Keratinocyte (primary cell): Measurements from ENCODE around the gene DIO1. TPM values are rescaled to one million over a fixed set of nuclear protein-coding genes. Genes with fewer than 3 reads are reported as not detected.

ENCODE experiments used
- DNase-seq: peaks from one replicate; pipeline ENCODE4 v3.0.0-alpha.2; 2011; ENCODE audit warnings: low read depth, missing footprints, low spot score
- FAIRE-seq: peaks from 2 replicates; lab custom pipeline; 2011; peaks lifted over from hg19 to GRCh38; lab: Jason Lieb, UNC
- H2AFZ ChIP-seq: 2 replicates; pipeline ENCODE4 v1.6.0; 2012; ENCODE audit warnings: low read length, control low read depth, inconsistent platforms; ENCODE audit not compliant: control insufficient read depth
- H3K27ac ChIP-seq: 2 replicates; pipeline ENCODE4 v1.5.1; 2011; ENCODE audit warnings: low read length; ENCODE audit not compliant: control insufficient read depth, insufficient read depth
- H3K27me3 ChIP-seq: 3 replicates; pipeline ENCODE4 v1.6.0; 2011; ENCODE audit warnings: low read length; ENCODE audit not compliant: control insufficient read depth, insufficient read depth; ENCODE audit errors: extremely low read depth
- H3K36me3 ChIP-seq, 2 experiments: 2 replicates in 1 of 2; 3 replicates in 1 of 2; pipeline ENCODE4 v1.5.1; 2011; ENCODE audit warnings: low read length in 2 of 2, mild to moderate bottlenecking in 1 of 2; ENCODE audit not compliant: control insufficient read depth in 2 of 2, insufficient read depth in 2 of 2; ENCODE audit errors: extremely low read depth in 1 of 2
- H3K4me1 ChIP-seq: 3 replicates; pipeline ENCODE4 v1.5.1; 2011; ENCODE audit warnings: low read length; ENCODE audit not compliant: control insufficient read depth, insufficient read depth; ENCODE audit errors: extremely low read depth
- H3K4me2 ChIP-seq: 3 replicates; pipeline ENCODE4 v1.6.0; 2011; ENCODE audit warnings: low read depth, low read length; ENCODE audit not compliant: control insufficient read depth, insufficient read depth; ENCODE audit errors: extremely low read depth
- H3K4me3 ChIP-seq, 3 experiments: fragments of 200-600 bp in 1 of 3; sonication (generic) in 1 of 3; 2 replicates in 2 of 3; 3 replicates in 1 of 3; pipeline ENCODE4 v1.5.1; 2011 to 2016; ENCODE audit warnings: low read length in 3 of 3, mild to moderate bottlenecking in 3 of 3, control low read depth in 2 of 3, inconsistent platforms in 1 of 3, low read depth in 1 of 3, mixed read lengths in 1 of 3, mixed run types in 1 of 3, moderate library complexity in 1 of 3; ENCODE audit not compliant: control insufficient read depth in 2 of 3, insufficient read depth in 2 of 3; ENCODE audit errors: extremely low read depth in 1 of 3
- H3K79me2 ChIP-seq: 2 replicates; pipeline ENCODE4 v1.6.0; 2012; ENCODE audit warnings: low read length; ENCODE audit not compliant: control insufficient read depth, insufficient read depth
- H3K9ac ChIP-seq: 3 replicates; pipeline ENCODE4 v1.6.0; 2011; ENCODE audit warnings: low read length; ENCODE audit not compliant: control insufficient read depth, insufficient read depth; ENCODE audit errors: extremely low read depth
- H3K9me1 ChIP-seq: 3 replicates; pipeline ENCODE4 v1.6.0; 2011; ENCODE audit warnings: low read length; ENCODE audit not compliant: control insufficient read depth, insufficient read depth; ENCODE audit errors: extremely low read depth
- H3K9me3 ChIP-seq: 2 replicates; pipeline ENCODE4 v1.5.1; 2012; ENCODE audit warnings: low read depth, low read length; ENCODE audit not compliant: control insufficient read depth
- H4K20me1 ChIP-seq: 3 replicates; pipeline ENCODE4 v1.6.0; 2011; ENCODE audit warnings: low read length; ENCODE audit not compliant: control insufficient read depth, insufficient read depth; ENCODE audit errors: extremely low read depth
- EZH2 ChIP-seq: IDR thresholded peaks from one replicate; pipeline ENCODE4 v1.6.1; 2012; ENCODE audit warnings: inconsistent platforms, mild to moderate bottlenecking, low read length, moderate library complexity
- dilution Hi-C: fragments of 300-500 bp; cut with MboI; formaldehyde crosslinking; loops from one replicate; pipeline ENCODE4 v1.7.0; 2020; ENCODE audit warnings: low sequenced_read_pairs; ENCODE audit not compliant: extremely low pct_ligation_motif_present
- polyA plus RNA-seq, 5 experiments: library from polyadenylated mRNA; depleted of rRNA in 3 of 5; stranded (reverse) in 3 of 5; stranded (forward) in 1 of 5; unstranded in 1 of 5; fragments of >200 nt; gene quantifications; 1 replicate in 1 of 5; 2 replicates in 3 of 5; 3 replicates in 1 of 5; pipeline versions ENCODE4 v1.2.1 to v1.2.3, GENCODE V29; 2011 to 2012; ENCODE audit warnings: missing spikeins in 2 of 5, low read depth in 1 of 5, low replicate concordance in 1 of 5
- TF ChIP-seq, protein P1 (sequence below), 3 experiments: IDR thresholded peaks in 1 of 3; conservative IDR thresholded peaks in 1 of 3; optimal IDR thresholded peaks in 1 of 3; 2 replicates in 2 of 3; 3 replicates in 1 of 3; pipeline versions ENCODE3 to v1.5.1; 2011; ENCODE audit warnings: low read length in 3 of 3, mild to moderate bottlenecking in 3 of 3, moderate library complexity in 2 of 3, control low read depth in 1 of 3, inconsistent platforms in 1 of 3; ENCODE audit not compliant: insufficient read depth in 2 of 3; ENCODE audit errors: extremely low read depth in 1 of 3

The DIO1 gene
- polyA plus RNA-seq, 1 donor (not counting 4 experiments of a cell fraction or from before 2014, with no cell fraction given) = not detected

DNA sequence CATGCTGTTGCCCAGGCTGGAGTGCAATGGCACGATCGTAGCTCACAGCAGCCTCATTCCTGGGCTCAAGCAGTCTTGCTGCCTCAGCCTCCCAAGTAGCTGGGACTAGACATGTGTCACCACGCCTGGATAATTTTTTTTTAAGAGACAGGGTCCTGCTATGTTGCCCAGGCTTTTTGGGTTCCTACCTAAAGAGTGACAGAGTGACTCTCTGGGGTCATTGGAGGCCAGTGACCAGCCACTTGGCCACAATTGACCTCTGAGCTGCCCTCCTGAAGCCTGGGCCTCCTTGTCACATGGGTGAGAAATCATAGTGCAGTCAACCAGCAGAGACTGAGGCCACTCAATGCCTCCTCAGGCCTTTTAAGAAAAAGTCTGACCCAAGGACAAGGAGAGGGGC lies 5.7 kb downstream of the DIO1 start:
- Histone ChIP-seq H3K9me1 (no peaks in the 10 kb centered on the region), H3K36me3 (no peaks in the 10 kb centered on the region), H3K9ac (no peak overlapping the region), H3K27me3 (no peaks in the 10 kb centered on the region), H3K27ac (no peak overlapping the region), H3K4me2 (no peak overlapping the region), H4K20me1 (no peaks in the 10 kb centered on the region), H3K9me3 (no peaks in the 10 kb centered on the region), H3K4me1 (peaks cover 12% of the 10 kb centered on the region), H3K4me3 (no peak overlapping the region), H2AFZ (no peak overlapping the region), H3K79me2 (no peaks in the 10 kb centered on the region)
- DNase-seq = no peak
- no peak for FAIRE-seq
- dilution Hi-C loops = no loop called here
- TF ChIP-seq, protein P1, sequence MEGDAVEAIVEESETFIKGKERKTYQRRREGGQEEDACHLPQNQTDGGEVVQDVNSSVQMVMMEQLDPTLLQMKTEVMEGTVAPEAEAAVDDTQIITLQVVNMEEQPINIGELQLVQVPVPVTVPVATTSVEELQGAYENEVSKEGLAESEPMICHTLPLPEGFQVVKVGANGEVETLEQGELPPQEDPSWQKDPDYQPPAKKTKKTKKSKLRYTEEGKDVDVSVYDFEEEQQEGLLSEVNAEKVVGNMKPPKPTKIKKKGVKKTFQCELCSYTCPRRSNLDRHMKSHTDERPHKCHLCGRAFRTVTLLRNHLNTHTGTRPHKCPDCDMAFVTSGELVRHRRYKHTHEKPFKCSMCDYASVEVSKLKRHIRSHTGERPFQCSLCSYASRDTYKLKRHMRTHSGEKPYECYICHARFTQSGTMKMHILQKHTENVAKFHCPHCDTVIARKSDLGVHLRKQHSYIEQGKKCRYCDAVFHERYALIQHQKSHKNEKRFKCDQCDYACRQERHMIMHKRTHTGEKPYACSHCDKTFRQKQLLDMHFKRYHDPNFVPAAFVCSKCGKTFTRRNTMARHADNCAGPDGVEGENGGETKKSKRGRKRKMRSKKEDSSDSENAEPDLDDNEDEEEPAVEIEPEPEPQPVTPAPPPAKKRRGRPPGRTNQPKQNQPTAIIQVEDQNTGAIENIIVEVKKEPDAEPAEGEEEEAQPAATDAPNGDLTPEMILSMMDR (optimal IDR thresholded peaks at IDR 0.05 in 1 of 3, IDR thresholded peaks at IDR 0.05 in 1 of 3, conservative IDR thresholded peaks at IDR 0.05 in 1 of 3; ENCODE audit: extremely low read depth in 1 of 3, insufficient read depth in 2 of 3, low read length in 3 of 3) = no peak
- TF ChIP-seq EZH2 = no peak

DNA sequence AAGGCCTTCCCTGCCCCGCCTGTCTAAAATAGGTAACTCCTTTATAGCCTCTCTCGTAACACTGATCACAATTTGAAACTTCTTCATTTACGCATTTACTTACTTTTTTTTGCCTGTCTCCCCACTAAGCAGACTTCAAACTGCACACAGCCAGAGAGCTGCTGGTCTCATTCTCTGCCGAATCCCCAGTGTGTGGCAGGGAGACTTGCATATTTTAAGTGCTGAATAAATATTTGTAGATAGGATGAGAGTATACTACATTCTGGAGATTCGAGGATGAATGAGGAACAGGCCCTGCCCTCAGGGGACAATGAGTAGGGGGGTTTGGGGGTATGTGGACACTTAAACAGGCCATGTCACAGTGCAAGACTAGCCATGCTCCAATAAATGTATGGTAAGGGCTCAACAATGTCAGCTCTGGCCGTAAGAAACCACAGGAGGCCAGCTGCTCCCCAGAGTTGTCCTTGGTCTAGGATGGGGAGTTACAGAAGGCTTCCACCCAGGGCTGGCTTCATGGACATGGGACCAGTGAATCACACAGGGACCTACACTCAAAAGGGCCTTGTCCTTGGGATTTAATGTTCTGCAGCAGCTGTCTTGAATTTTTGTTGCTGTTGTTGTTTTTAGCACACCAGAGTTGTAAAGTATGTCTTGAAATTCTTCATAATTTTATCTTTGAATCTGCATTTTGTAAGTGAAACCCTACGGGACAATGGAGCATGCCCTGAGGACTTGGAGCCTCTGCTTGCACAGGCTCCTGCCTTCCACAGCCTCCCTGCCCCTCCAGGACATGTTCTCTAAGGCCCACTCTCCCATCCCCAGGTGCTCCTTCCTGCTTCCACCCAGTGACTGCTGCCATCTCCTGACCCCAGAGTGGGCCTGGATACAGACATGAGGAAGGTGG lies 8.5 kb downstream of the DIO1 start:
- H3K9ac ChIP-seq = no peak overlapping the region
- no peak for DNase-seq
- H3K79me2 ChIP-seq = no peaks in the 10 kb centered on the region
- no peaks in the 10 kb centered on the region for H3K9me3 ChIP-seq
- dilution Hi-C loops = no loop called here
- no peaks in the 10 kb centered on the region for H3K36me3 ChIP-seq
- no peak overlapping the region for H3K4me3 ChIP-seq
- no peak overlapping the region for H2AFZ ChIP-seq
- H3K27ac ChIP-seq = no peak overlapping the region
- H3K9me1 ChIP-seq = no peaks in the 10 kb centered on the region
- H3K4me2 ChIP-seq = no peak overlapping the region
- TF ChIP-seq, protein P1 (optimal IDR thresholded peaks at IDR 0.05 in 1 of 3, IDR thresholded peaks at IDR 0.05 in 1 of 3, conservative IDR thresholded peaks at IDR 0.05 in 1 of 3; ENCODE audit: extremely low read depth in 1 of 3, insufficient read depth in 2 of 3, low read length in 3 of 3) = no peak
- no peak for TF ChIP-seq EZH2
- peaks cover 3% of the 10 kb centered on the region for H3K4me1 ChIP-seq
- no peak for FAIRE-seq
- H3K27me3 ChIP-seq = no peaks in the 10 kb centered on the region
- no peaks in the 10 kb centered on the region for H4K20me1 ChIP-seq
